ENCODE measurements around the gene RPTOR. TPM values are rescaled to one million over a fixed set of nuclear protein-coding genes. Genes with fewer than 3 reads are reported as not detected.

RPTOR gene
- total RNA-seq, 1 experiment from 2014 or later, result 9.1 TPM

- DNase-seq (ENCODE audit: low read depth), result no peak
These were observed 470.5 kb downstream of the RPTOR start for GRCh38 chr17:81015136-81015535.

Other genes starting within 250 kb of the RPTOR start
- gene ENDOV, start 129.7 kb upstream of the RPTOR start, total RNA-seq (2014; rRNA removed; shearing (Covaris generic)), result 22.4 and 24.6 TPM in 2 replicates
- 0.11 TPM in 1 of 2 replicates, not detected in the other for gene NPTX1, start 68.2 kb upstream of the RPTOR start, total RNA-seq (2014; rRNA removed; shearing (Covaris generic))

All from Daoy (cell line).